ENCODE data around the gene PRKD3.

DNA sequence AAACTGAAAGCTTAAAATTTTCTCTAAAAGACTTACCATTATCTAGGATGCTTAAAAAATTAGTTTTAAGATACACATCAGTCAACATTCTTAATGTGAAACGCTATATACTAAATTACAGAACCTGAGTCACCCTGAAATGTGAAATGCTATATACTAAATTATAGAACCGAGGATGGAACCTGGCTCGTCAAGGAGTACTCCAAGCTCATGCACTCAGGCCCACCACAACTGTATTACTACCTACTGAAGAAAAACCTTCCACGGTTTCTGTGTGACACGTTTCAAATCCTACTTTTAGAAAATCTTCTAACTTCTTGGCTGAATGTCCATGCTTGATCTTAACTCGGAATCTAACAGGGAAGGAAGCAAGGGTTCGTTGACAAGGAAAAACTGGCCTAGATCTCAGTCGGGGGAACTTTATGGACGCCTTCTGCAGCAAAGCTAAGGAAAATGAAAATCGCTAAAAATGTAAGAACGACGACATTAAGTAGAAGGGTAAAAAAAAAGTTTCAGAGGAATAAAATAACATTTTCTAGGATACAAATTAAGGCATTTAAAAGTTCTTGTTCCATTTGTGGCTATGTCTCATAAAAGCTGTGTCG, 1.4 kb downstream of the PRKD3 start:
- TF ChIP-seq, protein P1, sequence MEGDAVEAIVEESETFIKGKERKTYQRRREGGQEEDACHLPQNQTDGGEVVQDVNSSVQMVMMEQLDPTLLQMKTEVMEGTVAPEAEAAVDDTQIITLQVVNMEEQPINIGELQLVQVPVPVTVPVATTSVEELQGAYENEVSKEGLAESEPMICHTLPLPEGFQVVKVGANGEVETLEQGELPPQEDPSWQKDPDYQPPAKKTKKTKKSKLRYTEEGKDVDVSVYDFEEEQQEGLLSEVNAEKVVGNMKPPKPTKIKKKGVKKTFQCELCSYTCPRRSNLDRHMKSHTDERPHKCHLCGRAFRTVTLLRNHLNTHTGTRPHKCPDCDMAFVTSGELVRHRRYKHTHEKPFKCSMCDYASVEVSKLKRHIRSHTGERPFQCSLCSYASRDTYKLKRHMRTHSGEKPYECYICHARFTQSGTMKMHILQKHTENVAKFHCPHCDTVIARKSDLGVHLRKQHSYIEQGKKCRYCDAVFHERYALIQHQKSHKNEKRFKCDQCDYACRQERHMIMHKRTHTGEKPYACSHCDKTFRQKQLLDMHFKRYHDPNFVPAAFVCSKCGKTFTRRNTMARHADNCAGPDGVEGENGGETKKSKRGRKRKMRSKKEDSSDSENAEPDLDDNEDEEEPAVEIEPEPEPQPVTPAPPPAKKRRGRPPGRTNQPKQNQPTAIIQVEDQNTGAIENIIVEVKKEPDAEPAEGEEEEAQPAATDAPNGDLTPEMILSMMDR (IDR thresholded peaks at IDR 0.05) = no peak
- TF ChIP-seq POLR2AphosphoS5 (IDR thresholded peaks at IDR 0.05) (no peak), POLR2A (IDR thresholded peaks at IDR 0.05) (no peak), EP300 (IDR thresholded peaks at IDR 0.05) (no peak)
